ENCODE measurements around the gene KCNA3. TPM values are rescaled to one million over a fixed set of nuclear protein-coding genes. Genes with fewer than 3 reads are reported as not detected.

The KCNA3 gene
- total and polyA plus RNA-seq, 2 of the 8 experiments (the other 6 are each of a cell fraction or from before 2014, with no cell fraction given): 0.95 to 1.1 TPM

GRCh38 chr1:110626889-110627288 lies 47.9 kb downstream of the KCNA3 start:
- Histone ChIP-seq H3K18ac (ENCODE audit: extremely low read depth, low read length) (no peak overlapping the region), H4K8ac (ENCODE audit: extremely low read depth, insufficient read depth, low read length) (no peak overlapping the region), H3K79me2 (ENCODE audit: control insufficient read depth in 1 of 2, insufficient read depth in 2 of 2, low read length in 2 of 2) (no peaks in the 10 kb centered on the region), H2BK5ac (ENCODE audit: low read depth, low read length) (no peak overlapping the region), H3K14ac (ENCODE audit: insufficient read length) (no peak overlapping the region), H3K4ac (replicated peaks; ENCODE audit: insufficient read length, low read depth, low read length) (no peak overlapping the region), H4K5ac (ENCODE audit: insufficient read length, low read depth, low read length) (no peak overlapping the region), H3K9ac (replicated peaks in 1 of 4; ENCODE audit: extremely low read depth in 1 of 4, low read depth in 3 of 4, low read length in 3 of 4) (no peak overlapping the region), H3K56ac (replicated peaks; ENCODE audit: insufficient read length, low read depth, low read length) (no peak overlapping the region), H2BK20ac (ENCODE audit: low read length) (no peak overlapping the region), H4K20me1 (replicated peaks in 1 of 2; ENCODE audit: control insufficient read depth in 1 of 2, insufficient read depth in 2 of 2, low read length in 2 of 2) (no peaks in the 10 kb centered on the region), H4K91ac (replicated peaks; ENCODE audit: insufficient read length, low read length) (no peak overlapping the region), H3K79me1 (ENCODE audit: low read depth, low read length) (no peaks in the 10 kb centered on the region), H3K27me3 (replicated peaks in 1 of 4; ENCODE audit: control insufficient read depth in 3 of 4, extremely low read depth in 1 of 4, insufficient read depth in 3 of 4, low read length in 3 of 4) (peaks cover 0 to 9% (median 0%) of the 10 kb centered on the region in 4 experiments; a peak in 2 of 7 replicates), H2BK12ac (ENCODE audit: low read depth, low read length) (no peak overlapping the region), H3K23ac (ENCODE audit: insufficient read length) (no peak overlapping the region), H2BK15ac (ENCODE audit: low read length) (no peak overlapping the region), H2AK5ac (ENCODE audit: low read depth, low read length) (no peak overlapping the region), H3K23me2 (ENCODE audit: low read depth, low read length) (no peaks in the 10 kb centered on the region), H3K4me2 (ENCODE audit: insufficient read depth in 1 of 2, low read depth in 2 of 2, low read length in 2 of 2) (no peak overlapping the region), H3K36me3 (ENCODE audit: control insufficient read depth in 2 of 4, insufficient read depth in 4 of 4, low read length in 3 of 4) (no peaks in the 10 kb centered on the region), H3K4me1 (replicated peaks in 1 of 4; ENCODE audit: control insufficient read depth in 3 of 4, insufficient read depth in 4 of 4, low read length in 3 of 4) (no peaks in the 10 kb centered on the region), H2BK120ac (replicated peaks; ENCODE audit: low read depth, low read length) (no peak overlapping the region), H3K27ac (ENCODE audit: low read depth, low read length) (no peak overlapping the region), H3K4me3 (ENCODE audit: extremely low read depth in 1 of 4, insufficient read depth in 2 of 4, low read depth in 3 of 4, low read length in 4 of 4) (no peak overlapping the region), H2AFZ (ENCODE audit: low read length) (no peak overlapping the region), H3K9me3 (ENCODE audit: insufficient read depth in 2 of 2, low read depth in 1 of 2, low read length in 1 of 2) (no peaks in the 10 kb centered on the region)
- no peak for FAIRE-seq
- no peak for DNase-seq (ENCODE audit: low read depth in 1 of 2, low spot score in 2 of 2)
- ChIA-PET CTCF (ENCODE audit: partially characterized antibody) (interaction anchor here (1.0 to 5.7 kb wide), 2 partner anchors 47 to 154 kb away, joined by 4 to 32 read pairs; no protein-coding TSS in a partner anchor), POLR2A (ENCODE audit: partially characterized antibody) (no interaction called here)
- no peak for TF ChIP-seq YY1 (IDR thresholded peaks at IDR 0.05; ENCODE audit: low read depth, low read length)
- 83% methylated on average over 7 of the region's 7 CpGs; no CpG with 5 or more reads in 1 of the 2 experiments for WGBS, 2 experiments (ENCODE audit: extremely low coverage in 1 of 2, insufficient coverage in 1 of 2, insufficient read length in 1 of 2, insufficient replicate concordance in 2 of 2, low coverage in 1 of 2, low lambda C conversion rate in 2 of 2, missing lambda C conversion rate in 1 of 2)

Other genes starting within 250 kb of the KCNA3 start
- gene PROK1, start 223.8 kb downstream of the KCNA3 start, total RNA-seq (2021; fragmentation: NEBNext Ultra II Directional; extraction: Animal tissue kit (Norgen Biotek cat#: 25700)): not detected in 2 replicates
- 0.12 and 0.20 TPM in 2 replicates for gene PROK1, start 223.8 kb downstream of the KCNA3 start, polyA plus RNA-seq (2011; rRNA removed)
- not detected in 2 replicates for gene KCNA10, start 155.8 kb downstream of the KCNA3 start, total RNA-seq (2021; fragmentation: NEBNext Ultra II Directional; extraction: Animal tissue kit (Norgen Biotek cat#: 25700))
- not detected in 2 replicates for gene KCNA10, start 155.8 kb downstream of the KCNA3 start, polyA plus RNA-seq (2011; rRNA removed)
- 0.75 and 0.78 TPM in 2 replicates for gene KCNA2, start 68.6 kb downstream of the KCNA3 start, total RNA-seq (2021; fragmentation: NEBNext Ultra II Directional; extraction: Animal tissue kit (Norgen Biotek cat#: 25700))
- 0.24 and 0.26 TPM in 2 replicates for gene KCNA2, start 68.6 kb downstream of the KCNA3 start, polyA plus RNA-seq (2011; rRNA removed)
- gene CD53, start 198.2 kb upstream of the KCNA3 start, total RNA-seq (2021; fragmentation: NEBNext Ultra II Directional; extraction: Animal tissue kit (Norgen Biotek cat#: 25700)): 0.55 and 0.56 TPM in 2 replicates
- gene CD53, start 198.2 kb upstream of the KCNA3 start, polyA plus RNA-seq (2011; rRNA removed): 0.35 and 1.0 TPM in 2 replicates